Measurements from ENCODE around the gene ETFDH.

DNA sequence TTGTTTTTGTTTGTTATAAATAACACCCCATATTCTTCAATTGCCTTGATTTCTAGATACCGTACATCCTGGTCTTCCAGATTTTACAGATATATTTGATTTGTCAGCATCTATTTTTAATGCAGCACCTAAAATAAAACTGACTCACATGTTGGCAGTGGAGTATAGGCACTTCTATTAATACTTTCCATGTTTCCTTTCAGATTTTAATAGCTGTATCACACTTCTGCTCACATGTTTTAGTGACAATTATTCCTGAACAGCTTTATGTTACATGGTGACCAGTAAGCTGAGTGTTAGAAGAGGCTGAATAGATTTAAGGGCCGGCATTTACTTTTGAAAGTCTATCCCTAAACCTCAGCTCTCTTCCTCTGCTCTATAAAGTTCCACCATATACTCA, 46.6 kb upstream of the ETFDH start:
- TF ChIP-seq, protein P1, sequence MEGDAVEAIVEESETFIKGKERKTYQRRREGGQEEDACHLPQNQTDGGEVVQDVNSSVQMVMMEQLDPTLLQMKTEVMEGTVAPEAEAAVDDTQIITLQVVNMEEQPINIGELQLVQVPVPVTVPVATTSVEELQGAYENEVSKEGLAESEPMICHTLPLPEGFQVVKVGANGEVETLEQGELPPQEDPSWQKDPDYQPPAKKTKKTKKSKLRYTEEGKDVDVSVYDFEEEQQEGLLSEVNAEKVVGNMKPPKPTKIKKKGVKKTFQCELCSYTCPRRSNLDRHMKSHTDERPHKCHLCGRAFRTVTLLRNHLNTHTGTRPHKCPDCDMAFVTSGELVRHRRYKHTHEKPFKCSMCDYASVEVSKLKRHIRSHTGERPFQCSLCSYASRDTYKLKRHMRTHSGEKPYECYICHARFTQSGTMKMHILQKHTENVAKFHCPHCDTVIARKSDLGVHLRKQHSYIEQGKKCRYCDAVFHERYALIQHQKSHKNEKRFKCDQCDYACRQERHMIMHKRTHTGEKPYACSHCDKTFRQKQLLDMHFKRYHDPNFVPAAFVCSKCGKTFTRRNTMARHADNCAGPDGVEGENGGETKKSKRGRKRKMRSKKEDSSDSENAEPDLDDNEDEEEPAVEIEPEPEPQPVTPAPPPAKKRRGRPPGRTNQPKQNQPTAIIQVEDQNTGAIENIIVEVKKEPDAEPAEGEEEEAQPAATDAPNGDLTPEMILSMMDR (IDR thresholded peaks at IDR 0.05): no peak
- no peak for TF ChIP-seq POLR2A (IDR thresholded peaks at IDR 0.05)
